ENCODE measurements around the gene PTPN7.

DNA sequence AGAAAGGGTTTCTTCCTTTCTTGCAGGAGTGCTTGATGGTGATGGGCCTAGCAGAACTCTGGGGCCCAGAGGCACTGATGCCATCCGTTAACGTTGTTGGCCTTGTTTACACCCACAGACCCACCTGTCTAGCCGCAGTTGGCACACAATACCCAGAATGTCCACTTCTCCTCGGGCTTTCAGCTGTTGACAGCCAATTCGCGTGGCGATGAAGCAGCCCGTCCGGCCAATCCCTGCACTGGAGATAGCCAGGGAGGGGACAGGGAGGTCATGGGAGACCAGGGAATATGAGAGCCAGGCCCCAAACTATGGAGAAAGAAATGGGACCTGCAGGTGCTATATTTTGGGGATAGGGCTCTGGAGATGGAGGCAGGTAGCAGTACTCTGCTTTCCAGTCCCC lies 10.2 kb downstream of the PTPN7 start:
- TF ChIP-seq, protein P1, sequence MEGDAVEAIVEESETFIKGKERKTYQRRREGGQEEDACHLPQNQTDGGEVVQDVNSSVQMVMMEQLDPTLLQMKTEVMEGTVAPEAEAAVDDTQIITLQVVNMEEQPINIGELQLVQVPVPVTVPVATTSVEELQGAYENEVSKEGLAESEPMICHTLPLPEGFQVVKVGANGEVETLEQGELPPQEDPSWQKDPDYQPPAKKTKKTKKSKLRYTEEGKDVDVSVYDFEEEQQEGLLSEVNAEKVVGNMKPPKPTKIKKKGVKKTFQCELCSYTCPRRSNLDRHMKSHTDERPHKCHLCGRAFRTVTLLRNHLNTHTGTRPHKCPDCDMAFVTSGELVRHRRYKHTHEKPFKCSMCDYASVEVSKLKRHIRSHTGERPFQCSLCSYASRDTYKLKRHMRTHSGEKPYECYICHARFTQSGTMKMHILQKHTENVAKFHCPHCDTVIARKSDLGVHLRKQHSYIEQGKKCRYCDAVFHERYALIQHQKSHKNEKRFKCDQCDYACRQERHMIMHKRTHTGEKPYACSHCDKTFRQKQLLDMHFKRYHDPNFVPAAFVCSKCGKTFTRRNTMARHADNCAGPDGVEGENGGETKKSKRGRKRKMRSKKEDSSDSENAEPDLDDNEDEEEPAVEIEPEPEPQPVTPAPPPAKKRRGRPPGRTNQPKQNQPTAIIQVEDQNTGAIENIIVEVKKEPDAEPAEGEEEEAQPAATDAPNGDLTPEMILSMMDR (IDR thresholded peaks at IDR 0.05): no peak
- TF ChIP-seq POLR2AphosphoS5 (IDR thresholded peaks at IDR 0.05): no peak
- no peak for TF ChIP-seq POLR2A (IDR thresholded peaks at IDR 0.05)
